Embryonic facial prominence (tissue), 1 donor: ENCODE data around the gene EXOC4.
A peak's percentile ranks its signal among the peaks of the same experiment; 100 is the strongest.

ENCODE experiments used
- DNase-seq: peaks from one replicate; pipeline ENCODE4 v3.0.0-alpha.2; 2016; ENCODE audit errors: extremely low spot score

The EXOC4 gene

DNA sequence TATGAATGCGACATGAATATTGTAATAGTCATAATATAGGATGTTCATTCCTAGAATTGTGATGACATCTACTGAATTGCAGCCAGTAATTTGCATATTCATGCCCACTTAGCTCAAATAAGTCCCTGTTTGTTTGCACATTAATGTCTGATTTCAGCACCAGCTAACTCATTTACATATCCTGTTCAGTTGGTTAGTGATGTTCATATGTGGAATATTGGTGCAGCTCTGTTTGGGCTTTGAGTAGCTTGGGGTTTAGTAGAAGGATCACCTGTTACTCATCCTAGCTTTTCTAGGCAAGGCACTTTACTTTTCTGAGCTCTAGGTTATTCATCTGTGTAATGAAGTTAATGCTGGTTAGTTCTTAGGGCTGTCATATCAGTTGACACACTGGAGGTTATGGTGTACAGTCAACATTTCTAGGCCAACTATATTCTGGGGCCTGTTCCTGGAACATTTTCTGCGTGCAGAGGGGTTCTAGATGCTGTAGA lies 238.4 kb downstream of the EXOC4 start:
- no peak for DNase-seq

DNA sequence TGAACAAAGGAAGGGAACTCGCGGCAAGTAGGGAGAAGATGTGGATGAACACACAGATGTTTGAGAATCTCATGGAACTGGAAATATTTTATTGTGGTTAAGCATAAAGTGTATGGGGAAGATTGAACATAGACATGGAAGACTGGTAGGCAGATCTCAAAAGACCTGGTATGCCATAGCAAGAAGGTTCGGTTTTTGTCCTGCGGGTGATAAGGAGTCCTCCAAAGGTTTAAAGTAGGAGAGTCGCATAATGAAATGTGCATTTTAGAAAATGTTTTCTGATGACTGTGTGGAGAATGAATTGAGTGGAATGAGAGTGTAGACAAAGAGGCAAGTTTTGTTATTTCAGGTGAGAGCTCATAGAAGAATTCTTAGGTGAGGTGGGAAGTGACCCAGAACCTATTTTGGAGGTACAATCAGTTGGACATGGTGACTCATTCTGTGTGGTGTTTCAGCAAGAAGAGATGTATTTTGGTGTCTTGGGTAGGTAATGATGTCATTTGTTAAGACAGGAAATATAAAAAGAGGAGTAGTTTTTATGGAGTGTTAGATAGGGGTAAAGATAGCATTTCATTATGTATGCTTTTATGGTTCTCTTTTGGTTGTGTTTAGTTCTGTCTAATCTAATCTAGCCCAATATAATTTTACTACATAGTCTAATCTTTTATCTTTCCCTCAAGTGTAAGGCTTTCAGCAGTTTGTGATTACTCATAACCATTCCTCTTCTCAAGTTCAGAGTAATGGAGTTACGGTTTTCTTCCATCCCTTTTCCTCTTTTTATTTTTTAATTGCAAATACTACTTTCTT lies 239.2 kb downstream of the EXOC4 start:
- no peak for DNase-seq

DNA sequence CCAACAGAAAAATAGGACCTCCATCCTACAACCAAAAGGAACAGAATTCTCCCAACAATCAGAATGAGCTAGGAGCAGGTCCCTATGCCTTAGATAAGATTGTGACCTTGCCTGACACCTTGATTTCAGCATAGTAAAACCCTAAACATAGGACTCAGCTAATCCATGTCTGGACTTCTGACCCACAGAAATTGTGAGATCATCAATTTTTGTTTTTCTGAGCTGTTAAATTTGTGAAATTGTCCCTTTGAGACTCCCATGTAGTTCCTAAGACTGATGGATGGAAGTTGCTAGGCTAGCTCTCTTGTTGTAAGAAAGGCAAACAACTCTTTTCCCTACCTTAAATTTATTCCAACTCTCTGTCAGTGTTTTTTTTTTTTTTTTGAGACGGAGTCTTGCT lies 244.2 kb downstream of the EXOC4 start:
- DNase-seq: no peak

DNA sequence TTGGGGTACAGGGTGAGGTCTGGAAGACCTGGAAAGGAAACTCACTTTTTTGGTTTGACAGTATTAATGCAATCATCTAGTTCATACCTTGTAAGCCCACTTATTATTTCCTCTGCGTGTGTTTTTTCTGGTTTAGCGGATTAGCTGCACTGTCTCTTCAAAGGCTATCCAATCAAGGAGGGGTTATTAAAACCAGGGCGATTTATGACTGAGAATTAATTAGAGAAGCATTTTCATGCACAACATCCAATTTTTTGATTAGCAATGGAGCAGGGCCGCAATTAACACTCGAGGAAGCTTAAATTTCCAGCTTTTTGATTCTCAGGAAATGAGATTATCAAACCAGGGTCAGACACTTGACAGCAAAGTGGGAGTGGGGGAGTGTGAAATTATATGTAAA lies 248.9 kb downstream of the EXOC4 start:
- no peak for DNase-seq

DNA sequence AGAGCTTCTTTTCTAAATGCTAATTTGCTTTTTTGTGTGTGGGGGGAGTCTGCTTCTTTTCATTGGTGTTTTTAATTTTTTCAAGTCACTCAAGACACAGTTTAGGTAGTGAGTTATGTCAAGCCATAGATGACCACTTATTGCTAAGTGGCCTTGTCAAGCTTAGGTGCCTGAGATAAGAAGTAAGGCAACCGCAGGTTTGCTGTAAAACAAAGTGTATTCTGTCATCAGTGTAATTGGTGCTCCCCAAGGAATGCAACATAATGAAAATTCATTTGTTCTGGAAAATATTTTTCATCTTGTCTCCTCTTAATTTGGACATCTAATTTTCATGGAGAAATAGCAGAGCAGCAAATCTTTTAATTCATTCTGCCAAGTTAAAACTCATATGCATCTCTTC lies 249.6 kb downstream of the EXOC4 start:
- no peak for DNase-seq

DNA sequence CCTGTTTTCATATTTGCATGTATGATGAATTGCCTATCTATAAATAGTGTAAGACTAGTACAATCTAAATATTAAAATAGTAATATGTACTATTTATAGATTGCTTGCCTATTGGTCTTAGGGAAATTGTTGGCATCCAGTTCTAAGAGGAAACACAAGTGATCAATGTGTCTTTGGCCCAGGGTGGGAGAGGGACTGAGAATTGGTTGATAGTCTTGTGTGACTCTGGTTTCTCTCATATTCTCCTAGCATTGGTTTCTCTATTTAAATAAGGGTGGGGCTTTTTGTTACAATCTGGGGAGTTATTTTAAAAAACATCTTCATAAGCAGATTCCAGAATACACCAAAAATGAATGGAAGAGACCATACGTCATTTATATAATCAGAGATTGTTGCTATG lies 250.1 kb downstream of the EXOC4 start:
- no peak for DNase-seq

DNA sequence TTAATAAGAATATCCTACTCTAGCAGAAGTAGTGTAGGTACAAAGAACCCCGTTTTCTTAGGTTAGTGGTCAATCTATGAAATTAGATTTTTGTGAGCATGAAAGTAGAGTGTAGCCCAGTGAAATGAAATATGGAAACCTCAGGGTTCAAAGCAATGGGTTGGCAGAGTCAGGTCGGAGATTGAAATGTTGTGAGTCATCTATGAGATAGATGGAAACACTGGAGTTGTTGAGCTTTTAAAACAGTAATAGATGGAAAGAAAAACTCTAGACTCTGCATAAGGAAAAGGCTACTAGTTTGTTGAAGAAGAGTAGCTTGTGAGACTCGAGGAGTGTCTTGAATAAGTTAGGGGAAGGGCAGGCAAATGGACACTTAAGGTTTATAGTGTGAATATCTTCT lies 251.9 kb downstream of the EXOC4 start:
- DNase-seq: no peak

DNA sequence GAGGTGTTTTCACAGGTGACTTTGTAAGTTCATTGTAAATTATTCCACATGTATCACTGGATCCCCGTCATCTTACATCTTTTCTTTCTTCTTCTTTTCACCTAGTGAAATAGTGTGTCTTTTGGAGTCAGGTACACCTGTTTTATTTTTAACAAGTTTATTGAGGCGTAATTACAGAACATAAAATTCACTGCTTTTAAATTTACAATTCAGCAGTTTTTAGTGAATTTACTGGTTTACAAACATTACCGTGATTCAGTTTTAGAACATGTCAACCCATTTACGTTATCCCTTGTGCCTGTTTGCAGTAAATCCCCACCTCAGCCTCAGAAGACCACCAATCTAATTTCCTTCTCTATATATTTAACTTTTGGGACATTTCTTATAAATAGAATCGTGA lies 256.9 kb downstream of the EXOC4 start:
- DNase-seq: no peak

DNA sequence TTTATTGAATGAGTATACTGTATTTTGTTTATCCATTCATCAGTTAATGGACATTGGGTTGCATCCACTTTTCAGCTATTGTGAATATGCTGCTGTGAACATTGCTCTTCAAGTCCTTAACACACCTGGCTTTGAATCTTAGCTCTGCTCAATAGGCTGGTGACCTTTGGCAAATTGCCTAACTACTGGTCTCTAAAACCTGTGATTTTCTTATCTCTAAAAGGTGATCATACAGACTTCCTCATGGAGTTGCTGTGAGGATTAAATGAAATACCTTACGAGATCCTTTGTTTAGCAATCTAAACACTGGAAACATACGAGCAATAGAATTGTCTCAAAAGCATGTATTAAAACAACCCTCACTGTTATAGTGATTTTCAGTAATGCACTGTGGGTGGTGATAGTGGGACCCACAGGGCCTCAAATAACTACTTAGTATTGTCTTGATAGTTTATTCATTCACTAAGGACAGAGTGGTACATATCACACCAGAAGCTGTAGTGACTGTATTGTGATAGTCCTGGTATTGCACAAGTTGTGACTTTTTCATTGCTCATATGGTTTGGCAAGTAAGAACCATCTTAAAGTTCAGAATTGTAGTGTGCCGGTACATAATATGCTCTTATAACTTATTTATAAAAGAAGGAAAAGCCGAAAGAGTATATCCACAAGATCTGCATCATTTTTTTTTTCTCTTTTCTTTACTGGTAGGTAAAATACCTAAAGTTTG lies 257.6 kb downstream of the EXOC4 start:
- DNase-seq: no peak

DNA sequence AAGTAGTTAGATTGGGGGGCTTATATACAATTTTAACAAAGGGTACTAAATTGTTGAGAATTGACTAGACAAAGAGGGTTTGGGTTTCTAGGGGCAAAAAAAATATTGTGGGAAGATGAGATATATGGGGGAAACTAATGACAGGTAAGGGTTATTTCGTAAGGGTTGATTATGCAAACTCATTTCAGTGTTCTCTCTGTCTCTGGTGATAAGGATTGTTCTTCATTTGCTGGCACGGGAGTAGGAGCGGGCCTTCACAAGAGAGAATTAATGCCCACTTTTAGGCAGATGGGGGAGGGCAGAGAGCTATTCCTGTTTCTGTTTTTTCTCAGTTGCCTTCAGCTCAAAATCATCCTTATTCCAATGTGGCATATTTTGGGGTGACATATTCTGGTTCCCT lies 258.4 kb downstream of the EXOC4 start:
- DNase-seq: no peak

DNA sequence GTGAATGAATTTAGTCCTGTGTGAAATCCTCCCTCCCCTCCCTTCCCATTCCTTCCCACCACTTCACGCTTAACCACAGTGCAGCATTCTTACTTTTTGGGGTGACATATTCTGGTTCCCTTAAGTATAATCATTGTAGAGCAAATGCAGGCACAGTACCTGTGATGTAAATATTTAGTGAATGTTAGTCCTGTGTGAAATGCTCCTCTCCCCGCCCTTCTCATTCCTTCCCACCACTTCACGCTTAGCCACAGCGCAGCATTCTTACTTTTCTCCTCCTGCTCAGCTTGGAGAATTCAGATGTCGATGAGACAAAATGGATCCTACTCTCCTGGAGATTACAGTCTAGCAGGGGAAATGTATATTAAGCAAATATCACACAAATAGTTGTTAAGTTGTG lies 258.8 kb downstream of the EXOC4 start:
- DNase-seq: no peak

DNA sequence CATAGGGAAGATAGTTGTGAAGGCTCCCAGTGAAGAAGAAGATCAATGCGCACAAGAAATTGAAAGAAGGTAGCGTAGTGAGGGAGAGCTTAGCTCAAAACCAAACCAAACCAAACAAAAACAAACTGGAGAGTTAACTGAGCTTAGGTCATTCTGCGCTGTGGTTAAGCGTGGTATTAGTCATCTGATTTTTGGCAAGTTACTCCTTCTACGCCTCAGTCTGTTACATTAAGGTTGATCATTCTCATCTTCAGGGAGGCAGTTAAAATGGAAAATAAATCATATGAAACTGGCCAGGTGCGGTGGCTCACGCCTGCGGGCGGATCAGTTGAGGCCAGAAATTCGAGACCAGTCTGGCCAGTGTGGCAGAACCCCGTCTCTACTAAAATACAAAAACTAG lies 259.7 kb downstream of the EXOC4 start:
- no peak for DNase-seq

DNA sequence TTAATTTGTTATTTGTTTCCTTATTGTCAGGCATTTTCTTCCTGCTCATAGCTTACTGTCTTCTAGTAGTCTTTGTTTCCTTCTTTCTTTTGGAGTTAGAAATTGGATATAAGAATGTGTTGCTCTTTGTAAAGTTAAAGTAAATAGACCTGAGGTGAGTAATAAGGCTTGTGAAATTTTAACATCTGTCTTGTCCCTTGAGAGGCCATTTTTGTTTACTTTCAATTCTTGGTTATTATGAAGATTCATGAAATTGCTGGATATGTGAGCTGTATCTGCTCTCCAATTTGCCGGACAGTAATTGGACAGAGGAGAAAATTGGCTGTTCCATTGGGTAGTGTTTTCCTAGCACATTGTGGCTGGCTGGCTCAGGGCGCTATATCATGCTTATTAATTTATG lies 260.7 kb downstream of the EXOC4 start:
- no peak for DNase-seq

DNA sequence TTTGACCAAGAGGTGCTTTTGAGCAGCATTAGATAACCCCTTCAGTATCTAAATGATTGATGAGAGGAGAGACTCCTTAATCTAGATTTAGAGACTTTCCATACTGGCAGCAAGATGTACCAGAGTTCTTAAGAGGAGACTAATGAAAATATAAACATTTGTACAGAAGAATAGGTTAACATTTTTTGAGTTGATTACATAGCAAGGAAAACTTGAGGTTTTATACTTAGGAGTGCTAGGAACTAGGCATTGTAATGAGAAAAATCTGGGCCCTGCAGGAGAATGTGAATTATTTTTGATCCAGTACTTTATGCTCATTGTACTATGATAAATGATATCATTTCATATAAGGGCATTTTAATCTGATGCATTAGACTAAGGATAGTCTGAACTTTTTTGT lies 261.7 kb downstream of the EXOC4 start:
- DNase-seq: no peak

DNA sequence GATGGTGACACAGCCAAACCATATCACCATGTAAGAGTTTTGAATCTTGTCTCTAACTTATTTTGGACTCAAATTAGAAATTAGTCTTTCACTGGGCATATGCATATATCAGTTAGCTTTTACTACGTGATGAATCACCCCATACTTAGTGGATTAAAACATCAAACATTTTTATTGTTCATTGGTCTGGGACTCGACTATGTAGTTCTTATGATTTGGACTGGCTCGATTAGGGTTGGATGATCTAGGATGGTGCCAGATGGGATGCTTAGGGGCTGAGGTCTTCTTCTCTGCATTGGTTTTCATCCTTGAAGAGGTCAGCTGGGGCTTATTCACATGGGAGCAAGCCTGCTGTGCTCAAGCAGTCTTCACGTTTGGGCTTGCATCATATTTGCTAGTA lies 264.9 kb downstream of the EXOC4 start:
- DNase-seq: no peak

DNA sequence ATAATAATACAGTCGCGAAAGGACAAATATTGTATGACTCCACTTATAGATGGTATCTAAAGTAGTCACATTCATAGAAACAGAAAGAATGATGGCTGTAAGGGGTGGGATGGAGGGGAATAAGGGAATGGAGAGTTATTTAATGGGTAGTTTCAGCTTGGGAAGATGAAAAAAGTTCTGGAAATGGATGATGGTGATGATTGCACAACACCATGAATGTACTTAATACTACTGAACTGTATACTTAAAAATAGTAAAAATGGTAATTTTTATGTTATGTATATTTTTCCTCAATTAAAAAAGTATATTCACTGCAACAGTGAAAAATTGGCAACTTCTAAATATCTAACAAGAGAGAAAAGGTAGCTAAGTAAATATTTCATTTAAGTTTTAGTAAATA lies 265.8 kb downstream of the EXOC4 start:
- no peak for DNase-seq

DNA sequence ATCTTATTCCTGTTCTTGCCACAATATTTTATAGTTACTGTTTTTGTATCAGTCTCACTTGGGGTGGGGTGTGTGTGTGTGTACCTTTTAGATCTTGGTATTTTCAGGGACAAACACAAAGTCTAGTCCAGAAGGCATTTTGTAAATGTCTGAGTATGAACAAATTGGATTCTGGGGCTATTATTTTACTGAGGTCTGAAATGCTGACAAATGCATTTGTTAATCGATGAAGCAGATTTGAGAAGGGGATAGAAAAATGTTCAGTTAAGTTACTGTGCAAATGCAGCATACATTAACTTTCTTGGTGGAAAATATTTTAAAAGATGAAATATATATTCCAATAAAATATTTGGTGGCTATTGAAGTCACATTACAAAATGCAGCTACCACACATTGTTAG lies 267.4 kb downstream of the EXOC4 start:
- DNase-seq: no peak

DNA sequence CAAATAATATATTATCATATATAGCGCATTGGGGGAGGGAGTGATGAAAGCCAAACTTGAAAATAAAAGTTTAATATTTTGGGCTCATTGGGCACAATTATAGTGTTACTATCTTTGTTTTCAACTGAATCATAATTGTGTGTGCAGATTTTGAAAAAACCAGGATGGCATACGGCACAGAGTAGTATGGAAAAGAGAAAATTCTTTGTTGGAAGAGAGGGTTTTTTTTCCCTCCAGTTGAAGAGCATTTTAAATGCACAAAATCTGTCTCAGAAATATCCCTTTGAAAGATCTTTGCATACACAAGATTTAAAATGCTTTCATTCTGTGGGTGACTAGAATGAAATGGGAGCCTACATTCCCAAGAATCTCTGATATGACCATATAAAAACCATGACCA lies 269.6 kb downstream of the EXOC4 start:
- no peak for DNase-seq

DNA sequence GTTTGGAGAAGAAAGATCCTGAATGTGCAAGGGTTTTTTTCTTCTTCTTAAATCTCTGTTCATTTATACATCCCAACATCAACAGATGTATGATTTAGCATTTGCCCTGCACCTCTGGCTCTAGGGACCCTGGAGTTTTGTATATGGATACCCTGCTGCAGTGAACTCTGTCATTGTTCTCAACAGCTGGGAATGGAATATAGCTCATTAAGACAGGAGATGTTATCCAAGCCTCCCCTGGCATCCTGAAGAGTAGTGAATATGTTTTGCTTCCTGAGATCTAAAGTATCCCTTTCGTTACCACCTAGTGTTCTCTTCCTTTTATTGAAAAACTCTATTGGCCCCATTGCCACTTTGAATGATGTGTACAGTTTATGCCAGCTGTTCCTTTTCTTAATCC lies 275.9 kb downstream of the EXOC4 start:
- no peak for DNase-seq

DNA sequence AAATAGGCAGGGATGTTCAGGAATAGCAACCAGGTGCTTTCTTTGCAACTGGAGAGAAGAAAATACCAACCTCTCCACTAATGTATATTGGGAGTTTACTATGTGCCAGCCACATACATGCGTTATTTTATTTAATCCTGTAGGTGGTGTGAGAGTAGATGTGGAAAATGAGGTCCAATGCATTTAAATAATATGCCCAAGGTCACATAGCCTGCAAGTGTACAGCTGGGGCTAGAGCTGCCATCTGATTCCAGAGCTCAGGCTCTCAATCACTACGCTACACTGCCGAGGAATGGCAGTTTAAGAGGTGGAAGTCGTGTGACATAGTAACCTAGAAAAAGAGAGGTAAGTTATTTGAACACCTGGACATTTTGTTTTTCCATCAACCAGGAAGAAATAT lies 277.0 kb downstream of the EXOC4 start:
- DNase-seq: no peak

DNA sequence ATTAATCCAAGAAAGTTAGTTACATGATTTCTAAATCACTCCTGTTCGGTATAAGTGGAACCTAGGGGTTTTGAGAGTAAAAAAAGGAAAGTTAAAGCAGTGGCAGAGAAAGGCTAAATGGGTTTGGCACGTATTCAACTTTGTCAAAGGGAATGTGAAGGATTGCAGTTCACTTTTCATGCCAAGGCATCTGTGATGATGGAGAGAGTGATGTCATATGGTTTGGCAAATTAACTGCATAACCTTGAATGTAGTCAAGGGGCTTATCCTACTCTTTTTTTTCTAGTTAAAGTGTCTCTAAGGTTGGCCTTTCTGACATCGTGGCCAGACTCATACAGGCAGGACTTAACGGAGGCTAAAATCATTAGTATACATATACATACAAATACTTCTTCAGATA lies 277.8 kb downstream of the EXOC4 start:
- peak; percentile 46 for DNase-seq

DNA sequence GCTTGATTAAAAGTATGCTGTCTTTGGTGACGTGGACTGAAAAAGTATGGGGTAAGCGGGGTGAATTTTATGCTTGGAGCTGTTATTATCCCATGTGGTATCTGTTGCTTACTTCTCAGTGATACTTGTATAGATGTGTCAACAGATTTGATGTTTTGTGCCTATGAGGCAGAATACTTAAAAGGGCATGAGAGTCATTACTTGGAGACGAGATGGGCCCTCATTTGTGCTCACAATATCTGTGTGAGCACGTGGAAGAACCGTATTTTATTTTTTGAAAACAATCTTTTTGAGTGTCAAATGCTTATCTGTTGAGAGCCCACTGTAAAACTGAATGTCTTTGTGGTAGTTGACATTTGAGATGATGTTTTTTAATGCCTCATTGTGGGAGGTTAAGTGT lies 281.9 kb downstream of the EXOC4 start:
- no peak for DNase-seq

DNA sequence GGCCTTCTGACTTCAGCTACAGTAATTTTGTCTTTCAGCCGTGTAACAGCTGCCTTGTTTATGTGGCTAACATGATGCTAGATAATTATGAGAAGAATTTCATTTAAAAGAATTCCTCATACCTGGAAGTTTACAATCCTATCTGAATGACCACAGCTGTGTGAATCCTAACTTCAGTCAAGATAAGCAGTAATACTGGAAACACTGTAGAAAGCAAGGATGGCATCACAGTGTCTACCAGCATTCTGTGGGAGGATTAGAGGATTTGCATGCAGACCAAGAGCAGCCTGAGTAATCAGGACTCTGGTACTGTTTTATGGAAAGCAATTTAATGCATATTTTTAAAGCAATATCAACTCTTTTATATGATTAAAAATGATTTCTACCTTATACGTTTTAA lies 282.4 kb downstream of the EXOC4 start:
- DNase-seq: no peak
